H54 (cell line): ENCODE results near the gene FSTL5.

ENCODE experiments used
- DNase-seq: peaks from one replicate; pipeline ENCODE4 v3.0.0; 2011; ENCODE audit warnings: low spot score, mixed read lengths; ENCODE audit not compliant: insufficient read length
- FAIRE-seq: peaks from 3 replicates; lab custom pipeline; 2011; peaks lifted over from hg19 to GRCh38; lab: Jason Lieb, UNC
- POLR2A ChIP-seq: IDR thresholded peaks from 2 replicates; pipeline ENCODE4 v1.6.1; 2011; ENCODE audit warnings: low read depth, mild to moderate bottlenecking, low read length

Gene FSTL5

GRCh38 chr4:162017863-162018262, 145.9 kb downstream of the FSTL5 start:
- no peak for TF ChIP-seq POLR2A
- FAIRE-seq = no peak
- no peak for DNase-seq

GRCh38 chr4:162016991-162017390, 146.8 kb downstream of the FSTL5 start:
- DNase-seq (no peak), FAIRE-seq (no peak)
- no peak for TF ChIP-seq POLR2A

GRCh38 chr4:162016219-162016618, 147.6 kb downstream of the FSTL5 start:
- FAIRE-seq (no peak), DNase-seq (no peak)

GRCh38 chr4:162015090-162015489, 148.7 kb downstream of the FSTL5 start:
- no peak for FAIRE-seq
- TF ChIP-seq POLR2A = no peak
- no peak for DNase-seq

More at GRCh38 chr4:162016219-162016618, 147.6 kb downstream of the FSTL5 start:
- TF ChIP-seq POLR2A = no peak

GRCh38 chr4:162011089-162011488, 152.7 kb downstream of the FSTL5 start:
- no peak for TF ChIP-seq POLR2A
- no peak for FAIRE-seq
- DNase-seq = no peak

GRCh38 chr4:162010362-162010761, 153.4 kb downstream of the FSTL5 start:
- TF ChIP-seq POLR2A = no peak
- FAIRE-seq (no peak), DNase-seq (no peak)

GRCh38 chr4:161992317-161992716, 171.5 kb downstream of the FSTL5 start:
- no peak for DNase-seq
- TF ChIP-seq POLR2A = no peak
- no peak for FAIRE-seq

GRCh38 chr4:161991811-161992210, 172.0 kb downstream of the FSTL5 start:
- TF ChIP-seq POLR2A = no peak
- FAIRE-seq (no peak), DNase-seq (no peak)

GRCh38 chr4:161990721-161991120, 173.1 kb downstream of the FSTL5 start:
- TF ChIP-seq POLR2A = no peak
- no peak for FAIRE-seq
- DNase-seq = no peak

- DNase-seq = no peak
- no peak for TF ChIP-seq POLR2A
- FAIRE-seq = no peak
Measured at GRCh38 chr4:161988946-161989345, 174.9 kb downstream of the FSTL5 start.

- TF ChIP-seq POLR2A = no peak
- no peak for DNase-seq
- FAIRE-seq = no peak
Measured at GRCh38 chr4:161987611-161988010, 176.2 kb downstream of the FSTL5 start.

GRCh38 chr4:161952382-161952781, 211.4 kb downstream of the FSTL5 start:
- DNase-seq (no peak), FAIRE-seq (no peak)
- no peak for TF ChIP-seq POLR2A

- DNase-seq = no peak
Measured at GRCh38 chr4:161949946-161950725, 213.7 kb downstream of the FSTL5 start.

GRCh38 chr4:161948026-161948770, 215.6 kb downstream of the FSTL5 start:
- DNase-seq (no peak), FAIRE-seq (no peak)
- TF ChIP-seq POLR2A = no peak

More at GRCh38 chr4:161949946-161950725, 213.7 kb downstream of the FSTL5 start:
- FAIRE-seq = no peak
- TF ChIP-seq POLR2A = no peak
